ENCODE data around the gene GARIN5A.
"Not testable (repeated sequence)": the region's sequence is repeated elsewhere in the genome, so short reads cannot be mapped to it uniquely, and the experiment has no call there.

Gene GARIN5A

GRCh38 chr19:50486823-50487515, 10.3 kb upstream of the GARIN5A start:
- DNase-seq = no peak

DNA sequence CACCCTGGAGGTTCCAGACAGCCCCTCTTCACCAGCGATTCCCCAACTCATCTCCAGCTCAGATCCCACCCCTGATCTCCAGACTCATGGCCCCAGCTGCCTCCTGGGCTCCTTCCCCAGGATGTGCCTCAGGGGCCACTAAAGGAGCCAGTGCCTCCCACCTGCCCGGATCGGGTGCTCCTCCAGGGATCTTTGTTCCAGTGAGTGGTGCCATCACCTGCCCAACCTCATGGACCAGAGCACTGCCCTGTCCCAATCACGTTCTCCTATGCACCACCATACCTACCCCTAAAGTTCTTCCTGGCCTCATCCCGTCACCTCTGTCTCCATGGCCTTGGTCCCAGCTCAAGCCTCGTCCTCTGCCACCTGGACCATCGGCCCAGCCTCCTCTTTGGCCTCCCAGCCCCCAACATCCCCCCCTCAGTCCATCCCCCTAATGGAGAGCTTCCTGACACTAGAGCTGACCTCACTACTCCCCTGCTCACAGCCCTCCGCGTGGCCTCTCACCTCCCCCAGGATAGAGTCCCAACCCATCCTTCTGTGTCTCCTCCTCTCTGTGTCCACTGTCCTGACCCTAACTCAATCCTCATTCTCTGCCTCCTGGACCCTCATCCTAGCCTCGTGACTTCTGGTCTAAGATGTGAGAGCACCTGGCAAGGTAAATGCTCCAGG, 8.8 kb upstream of the GARIN5A start:
- no peak for DNase-seq

DNA sequence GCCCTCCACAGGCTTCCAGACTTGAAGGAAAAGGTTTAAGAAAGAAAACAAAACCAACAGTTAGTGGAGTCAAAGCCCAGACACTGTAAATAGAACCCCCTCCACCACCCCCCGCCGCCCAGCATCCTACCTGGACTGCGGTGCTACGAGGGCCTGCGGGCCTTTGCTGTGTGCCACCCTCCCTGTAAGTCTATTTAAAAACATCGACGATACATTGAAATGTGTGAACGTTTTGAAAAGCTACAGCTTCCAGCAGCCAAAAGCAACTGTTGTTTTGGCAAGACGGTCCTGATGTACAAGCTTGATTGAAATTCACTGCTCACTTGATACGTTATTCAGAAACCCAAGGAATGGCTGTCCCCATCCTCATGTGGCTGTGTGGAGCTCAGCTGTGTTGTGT, 6.3 kb upstream of the GARIN5A start:
- no peak for DNase-seq

- DNase-seq = no peak
These were observed 5.7 kb upstream of the GARIN5A start for GRCh38 chr19:50482271-50482855.

DNA sequence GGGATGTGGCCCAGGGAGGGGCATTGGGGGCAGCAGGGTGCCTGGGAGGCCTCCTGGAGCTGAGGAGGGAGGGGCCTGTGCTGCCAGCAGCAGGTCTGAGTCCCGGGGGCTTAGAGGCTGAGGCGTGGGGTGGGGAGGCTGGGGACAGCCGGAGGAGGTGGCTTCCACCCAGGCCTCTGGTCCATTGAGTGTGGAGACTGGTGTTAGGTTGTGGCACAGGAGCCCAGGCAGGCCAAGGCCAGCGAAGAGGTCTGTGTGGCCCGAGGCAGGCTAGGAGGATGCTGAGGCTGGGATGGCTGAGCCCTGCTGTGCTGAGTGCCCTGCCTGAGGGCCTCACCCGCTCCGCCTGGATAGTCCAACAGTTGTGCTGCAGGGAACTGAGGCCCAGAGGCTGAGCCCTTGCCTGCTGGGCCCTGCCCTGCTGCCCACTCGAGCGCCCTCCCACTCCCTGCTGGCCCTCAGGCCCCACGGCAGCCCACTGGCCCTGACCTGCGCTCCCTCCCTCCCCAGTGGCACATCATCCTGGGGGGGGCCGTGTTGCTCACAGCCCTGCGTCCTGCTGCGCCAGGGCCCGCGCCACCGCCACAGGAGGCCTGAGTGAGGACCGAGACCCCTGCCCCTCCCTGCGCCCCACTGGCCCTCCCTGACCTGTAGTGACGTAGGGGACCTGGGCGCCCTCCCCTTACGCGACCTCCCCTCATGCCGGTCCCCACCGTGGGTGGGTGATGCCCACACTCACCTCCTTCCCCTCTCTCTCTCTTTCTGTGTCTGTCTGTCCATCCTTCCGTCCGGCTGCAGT, 4.9 kb upstream of the GARIN5A start:
- DNase-seq = no peak

- DNase-seq = no peak
These were observed 3.8 kb upstream of the GARIN5A start for GRCh38 chr19:50480281-50481111.

DNA sequence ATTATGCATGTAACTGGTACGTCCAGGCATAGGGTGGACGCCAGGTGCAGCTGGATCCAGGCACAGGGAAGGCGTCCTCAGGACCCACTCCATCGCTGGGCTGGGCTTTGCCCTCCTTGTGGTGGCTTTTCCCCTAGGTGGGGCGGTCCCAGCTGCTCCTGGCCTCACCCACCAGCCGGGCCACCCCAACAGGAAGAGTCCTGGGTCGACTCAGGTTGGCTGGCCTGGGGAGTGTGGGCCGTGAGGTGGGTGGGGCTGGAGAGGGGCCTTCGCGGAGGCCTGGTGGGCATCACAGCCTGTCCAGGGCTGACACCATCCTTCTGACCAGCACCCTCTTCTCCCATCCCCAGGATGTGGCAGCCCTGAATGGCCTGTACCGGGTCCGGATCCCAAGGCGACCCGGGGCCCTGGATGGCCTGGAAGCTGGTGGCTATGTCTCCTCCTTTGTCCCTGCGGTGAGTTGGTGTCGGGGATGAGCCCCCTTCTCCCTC, 3.2 kb upstream of the GARIN5A start:
- no peak for DNase-seq

DNA sequence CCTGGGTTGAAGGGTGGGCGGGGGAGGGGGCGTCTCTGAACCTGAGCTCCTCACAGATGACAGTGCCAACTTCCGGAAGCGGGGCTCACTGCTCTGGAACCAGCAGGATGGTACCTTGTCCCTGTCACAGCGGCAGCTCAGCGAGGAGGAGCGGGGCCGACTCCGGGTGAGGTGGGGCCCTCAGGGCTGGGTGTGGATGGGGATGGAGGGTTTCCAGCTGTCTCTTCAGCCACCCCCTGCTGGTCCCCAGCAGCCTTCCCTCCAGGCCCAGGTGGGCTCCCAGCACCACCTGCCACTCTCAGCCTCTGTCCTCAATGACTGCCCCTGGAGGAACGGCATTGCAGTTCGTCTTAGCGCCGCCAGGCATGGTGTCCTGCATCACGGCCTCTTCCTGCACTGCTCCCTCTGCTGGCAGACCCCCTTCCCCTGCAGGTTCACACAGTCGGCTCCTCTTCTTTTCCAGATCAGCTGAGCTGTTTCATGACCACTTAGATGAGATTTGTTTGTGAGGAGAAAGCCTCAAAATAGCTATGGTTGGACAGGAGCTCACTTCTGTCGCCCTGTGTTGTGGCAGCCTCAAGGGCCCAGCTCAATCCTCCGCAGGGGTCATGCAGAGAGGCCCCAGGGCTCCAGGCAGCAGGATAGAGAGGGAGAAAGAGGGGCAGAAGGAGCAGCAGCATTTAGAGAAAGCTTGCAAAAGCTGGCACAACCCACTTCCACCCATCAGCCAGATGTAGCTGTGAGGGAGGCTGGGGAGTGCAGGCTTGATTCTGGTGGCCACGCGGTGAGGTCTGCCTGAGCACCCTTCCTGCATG, 2.5 kb upstream of the GARIN5A start:
- DNase-seq = no peak

- DNase-seq = no peak
These were observed 1.3 kb upstream of the GARIN5A start for GRCh38 chr19:50477751-50478515.

GRCh38 chr19:50476907-50477238, 225 bp upstream of the GARIN5A start:
- DNase-seq = no peak

GRCh38 chr19:50475736-50476223, 868 bp downstream of the GARIN5A start:
- no peak for DNase-seq

DNA sequence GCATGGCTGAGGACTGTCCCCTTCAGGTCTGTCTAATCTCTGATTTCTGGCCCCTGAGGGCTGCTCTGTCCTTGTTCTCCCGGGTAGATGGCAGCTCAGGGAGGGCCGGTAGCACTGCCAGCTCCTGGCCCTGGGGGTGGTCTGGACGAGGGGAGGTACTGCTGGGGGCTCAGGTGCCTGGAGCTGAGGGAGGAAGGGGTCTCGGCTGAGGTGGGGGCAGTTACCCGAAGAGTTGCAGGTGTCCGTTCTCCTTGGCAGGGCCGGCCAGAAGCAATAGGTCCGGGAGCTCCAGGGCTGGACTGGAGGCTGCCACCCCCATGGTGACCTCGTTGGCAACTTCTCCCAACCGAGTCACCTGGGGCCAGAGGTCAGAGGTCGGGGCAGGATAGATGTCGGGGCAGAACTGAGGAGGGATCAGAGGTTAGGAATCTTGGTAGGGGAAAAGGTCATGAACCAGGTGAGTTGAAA, 1.5 kb downstream of the GARIN5A start:
- DNase-seq = no peak

GRCh38 chr19:50473336-50473735, 3.3 kb downstream of the GARIN5A start:
- not testable (repeated sequence) for DNase-seq

- no peak for DNase-seq
These were observed 7.8 kb downstream of the GARIN5A start for GRCh38 chr19:50468818-50469217.

- no peak for DNase-seq
These were observed 9.1 kb downstream of the GARIN5A start for GRCh38 chr19:50467566-50467965.

- no peak for DNase-seq
These were observed 10.0 kb downstream of the GARIN5A start for GRCh38 chr19:50466706-50467039.

- no peak for DNase-seq
These were observed 10.5 kb downstream of the GARIN5A start for GRCh38 chr19:50465986-50466705.

GRCh38 chr19:50465000-50465399, 11.6 kb downstream of the GARIN5A start:
- no peak for DNase-seq

GRCh38 chr19:50464348-50464747, 12.3 kb downstream of the GARIN5A start:
- no peak for DNase-seq

GRCh38 chr19:50462970-50463369, 13.7 kb downstream of the GARIN5A start:
- DNase-seq = no peak
